HEK293T (cell line): ENCODE results near the gene KLK13.

Source experiments
- BHLHE40 ChIP-seq: fragments of 450-650 bp; IDR thresholded peaks from 2 replicates; pipeline ENCODE4 v1.6.1; 2016; ENCODE audit warnings: mild to moderate bottlenecking, moderate library complexity, borderline replicate concordance
- FOXA1 ChIP-seq: fragments of 450-650 bp; IDR thresholded peaks from 2 replicates; pipeline ENCODE4 v1.6.1; 2016; ENCODE audit warnings: mild to moderate bottlenecking
- FOXK2 ChIP-seq: fragments of 450-650 bp; IDR thresholded peaks from 2 replicates; pipeline ENCODE4 v1.6.1; 2016; ENCODE audit warnings: mild to moderate bottlenecking
- LEF1 ChIP-seq: fragments of 450-650 bp; IDR thresholded peaks from 2 replicates; pipeline ENCODE4 v1.6.1; 2017; ENCODE audit warnings: mild to moderate bottlenecking, borderline replicate concordance

DNA sequence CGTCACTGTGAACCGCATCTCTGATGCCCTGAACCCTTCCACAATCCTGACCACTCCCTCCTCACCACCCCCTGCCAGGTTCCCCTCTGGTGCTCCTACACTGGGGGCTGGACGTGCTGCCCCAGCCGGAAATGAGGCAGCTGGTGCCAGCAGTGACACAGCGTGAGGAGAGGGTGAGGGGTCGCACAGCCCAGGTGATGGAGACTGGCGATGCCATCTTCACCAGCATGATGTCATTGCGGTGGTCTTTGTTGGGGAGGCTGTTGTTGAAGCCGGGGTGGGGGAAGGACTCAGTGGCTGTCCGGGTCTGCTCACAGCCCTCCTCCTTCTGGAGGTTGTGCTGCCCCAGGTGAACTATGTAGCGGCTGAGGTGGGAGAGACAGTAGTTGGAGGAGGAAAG, 40.9 kb downstream of the KLK13 start:
- TF ChIP-seq FOXK2: no peak
- no peak for TF ChIP-seq LEF1
- no peak for TF ChIP-seq FOXA1
- no peak for TF ChIP-seq BHLHE40
